HepG2 (cell line): ENCODE data around the gene RFC1. TPM values are rescaled to one million over a fixed set of nuclear protein-coding genes. Genes with fewer than 3 reads are reported as not detected.

Experiments
- ARID4A ChIP-seq: sonication (generic); formaldehyde crosslinking; IDR thresholded peaks from 2 replicates; pipeline ENCODE4 v1.5.0; 2020; ENCODE audit warnings: mild to moderate bottlenecking, missing genetic modification reagents, borderline replicate concordance
- CREB3 ChIP-seq: sonication (generic); formaldehyde crosslinking; IDR thresholded peaks from 2 replicates; pipeline ENCODE4 v1.5.0; 2020; ENCODE audit warnings: missing genetic modification reagents
- E2F5 ChIP-seq: sonication (generic); formaldehyde crosslinking; conservative IDR thresholded peaks from 2 replicates; pipeline ENCODE4 v1.4.0; 2020; ENCODE audit warnings: missing genetic modification reagents
- FOXC1 ChIP-seq: sonication (generic); formaldehyde crosslinking; IDR thresholded peaks from 2 replicates; pipeline ENCODE4 v1.8.0; 2022; ENCODE audit warnings: mild to moderate bottlenecking, missing genetic modification reagents, borderline replicate concordance
- GTF2F1 ChIP-seq: fragments of 150-350 bp; IDR thresholded peaks from 2 replicates; pipeline ENCODE4 v1.6.1; 2014; ENCODE audit warnings: low read length
- HDAC6 ChIP-seq: fragments of 200-600 bp; sonication (generic); IDR thresholded peaks from 2 replicates; pipeline ENCODE4 v1.7.0; 2017; ENCODE audit warnings: mild to moderate bottlenecking, antibody characterized with exemption, low read length, low read depth
- LRRFIP1 ChIP-seq: sonication (generic); formaldehyde crosslinking; conservative IDR thresholded peaks from 2 replicates; pipeline ENCODE4 v1.4.0; 2020; ENCODE audit warnings: missing genetic modification reagents
- MBD4 ChIP-seq: IDR thresholded peaks from 2 replicates; pipeline ENCODE4 v1.6.1; 2012; ENCODE audit warnings: low read length, inconsistent platforms, borderline replicate concordance
- NCOA2 ChIP-seq: sonication (generic); formaldehyde crosslinking; IDR thresholded peaks from 2 replicates; pipeline ENCODE4 v1.8.0; 2022; ENCODE audit warnings: inconsistent platforms
- PHF21A ChIP-seq: sonication (generic); formaldehyde crosslinking; IDR thresholded peaks from 2 replicates; pipeline ENCODE4 v1.5.0; 2020; ENCODE audit warnings: mild to moderate bottlenecking, missing genetic modification reagents
- PPARG ChIP-seq: conservative IDR thresholded peaks from 2 replicates; pipeline ENCODE4 v1.6.1; 2016; ENCODE audit warnings: missing biosample characterization, missing genetic modification reagents
- SALL1 ChIP-seq: sonication (generic); formaldehyde crosslinking; IDR thresholded peaks from 2 replicates; pipeline ENCODE4 v1.8.0; 2022; ENCODE audit warnings: mild to moderate bottlenecking, missing genetic modification reagents
- SRY ChIP-seq: sonication (generic); formaldehyde crosslinking; IDR thresholded peaks from 2 replicates; pipeline ENCODE4 v1.8.0; 2022; ENCODE audit warnings: mild to moderate bottlenecking, missing genetic modification reagents
- TAF1 ChIP-seq: sonication (generic); formaldehyde crosslinking; IDR thresholded peaks from 2 replicates; pipeline ENCODE4 v1.4.0; 2020; ENCODE audit warnings: missing genetic modification reagents
- YEATS2 ChIP-seq: sonication (generic); formaldehyde crosslinking; IDR thresholded peaks from 2 replicates; pipeline ENCODE4 v1.4.0; 2020; ENCODE audit warnings: missing genetic modification reagents, borderline replicate concordance
- ZFP82 ChIP-seq: sonication (generic); formaldehyde crosslinking; IDR thresholded peaks from 2 replicates; pipeline ENCODE4 v1.5.1; 2020; ENCODE audit warnings: mild to moderate bottlenecking, missing genetic modification reagents, borderline replicate concordance
- ZNF253 ChIP-seq: sonication (generic); formaldehyde crosslinking; IDR thresholded peaks from 2 replicates; pipeline ENCODE4 v1.8.0; 2022; ENCODE audit warnings: mild to moderate bottlenecking, missing genetic modification reagents, borderline replicate concordance
- ZNF557 ChIP-seq: sonication (generic); formaldehyde crosslinking; IDR thresholded peaks from 2 replicates; pipeline ENCODE4 v1.4.0; 2020; ENCODE audit warnings: missing genetic modification reagents
- ZNF660 ChIP-seq: sonication (generic); formaldehyde crosslinking; IDR thresholded peaks from 2 replicates; pipeline ENCODE4 v1.5.1; 2020; ENCODE audit warnings: mild to moderate bottlenecking, low read depth, missing genetic modification reagents, borderline replicate concordance
- polyA plus RNA-seq, 8 experiments: library from polyadenylated mRNA; depleted of rRNA in 3 of 8; stranded (reverse) in 7 of 8; unstranded in 1 of 8; fragments of >200 nt; fragmentation: Illumina TruSeq in 4 of 8; extraction: Trizol in 4 of 8; gene quantifications; 2 replicates each; pipeline versions ENCODE4 v1.2.1 to v1.2.3, GENCODE V29; 2011 to 2016; ENCODE audit warnings: low read depth in 4 of 8, missing spikeins in 1 of 8, mixed read lengths in 1 of 8; ENCODE audit not compliant: insufficient read depth in 1 of 8
- total RNA-seq, 5 experiments: library from RNA; depleted of rRNA; stranded (reverse); fragments of >200 nt; fragmentation: Illumina TruSeq; extraction: Trizol; gene quantifications; 2 replicates each; pipeline ENCODE4 v1.2.3, GENCODE V29; 2016; ENCODE audit warnings: low read depth in 1 of 5

RFC1 gene
- total and polyA plus RNA-seq, 2 of the 13 experiments (the other 11 are each of a cell fraction or from before 2014, with no cell fraction given) = 15.9 to 78.8 TPM

GRCh38 chr4:39365830-39366771 lies at the start of gene RFC1 (continued):
- TF ChIP-seq ZFP82 = peak; percentile 77; the same call in 1 of the 2 replicates
- TF ChIP-seq HDAC6 = no peak
- TF ChIP-seq SALL1 (CRISPR knock-in tag) = peak; percentile 99
- TF ChIP-seq TAF1 (CRISPR knock-in tag) = peak; percentile 49; the same call in 1 of the 2 replicates
- peak; percentile 89 for TF ChIP-seq ZNF557 (CRISPR knock-in tag)
- peak; percentile 70; the same call in 1 of the 2 replicates for TF ChIP-seq NCOA2 (CRISPR knock-in tag)
- peak; percentile 99 for TF ChIP-seq FOXC1 (CRISPR knock-in tag)
- no peak for TF ChIP-seq ZNF660
- TF ChIP-seq PPARG (CRISPR knock-in tag) = 0 out of 2 replicates have a peak, but pooled peaks have one; percentile 40
- TF ChIP-seq PHF21A = peak; percentile 79
- TF ChIP-seq ARID4A = peak; percentile 97
- TF ChIP-seq LRRFIP1 = 0 out of 2 replicates have a peak, but pooled peaks have one; percentile 78
- TF ChIP-seq E2F5 (CRISPR knock-in tag) = peak; percentile 97
- TF ChIP-seq GTF2F1 = no peak
- TF ChIP-seq SRY = peak; percentile 85; the same call in 1 of the 2 replicates
- no peak for TF ChIP-seq MBD4
- TF ChIP-seq YEATS2 (CRISPR knock-in tag) = peak; percentile 97
- peak; percentile 99 for TF ChIP-seq ZNF253 (CRISPR knock-in tag)
- TF ChIP-seq CREB3 = no peak; the same call in 1 of the 2 replicates
